Activated naive CD8-positive, alpha-beta T cell (primary cell): ENCODE results near the gene KLRC3.
"Not testable (repeated sequence)": the region's sequence is repeated elsewhere in the genome, so short reads cannot be mapped to it uniquely, and the experiment has no call there.

Source experiments
- H3K27ac Mint-ChIP-seq: one replicate; pipeline ENCODE4 v1.8.0; 2021; ENCODE audit warnings: mixed read lengths
- H3K27me3 Mint-ChIP-seq: one replicate; pipeline ENCODE4 v1.8.0; 2021; ENCODE audit warnings: mixed read lengths
- H3K36me3 Mint-ChIP-seq: one replicate; pipeline ENCODE4 v1.8.0; 2021; ENCODE audit warnings: mixed read lengths
- H3K4me1 Mint-ChIP-seq: one replicate; pipeline ENCODE4 v1.8.0; 2021; ENCODE audit warnings: low read depth, mixed read lengths
- H3K4me3 Mint-ChIP-seq: one replicate; pipeline ENCODE4 v1.8.0; 2021; ENCODE audit warnings: mild to moderate bottlenecking, mixed read lengths
- H3K9me3 Mint-ChIP-seq: one replicate; pipeline ENCODE4 v1.8.0; 2021; ENCODE audit warnings: low read depth, mixed read lengths

Gene KLRC3

DNA sequence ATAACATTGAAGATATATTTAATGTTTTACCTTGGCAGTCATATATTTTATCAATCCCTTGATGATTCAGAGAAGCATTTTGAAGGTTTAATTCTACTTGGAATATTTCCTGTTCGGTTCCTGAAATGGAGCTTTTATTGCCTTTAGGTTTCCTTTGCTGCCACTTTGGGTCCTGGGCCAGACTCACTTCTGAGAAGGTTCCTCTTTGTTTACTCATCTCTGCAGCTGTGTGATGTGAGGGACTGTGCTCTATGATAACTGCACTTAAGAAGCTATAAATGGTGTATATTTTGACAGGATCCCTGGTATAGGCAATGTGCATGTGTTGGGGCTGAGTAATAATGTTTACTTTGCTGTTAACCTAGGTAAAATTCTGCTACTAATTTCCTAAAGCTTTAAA, at the start of gene KLRC3:
KLRC3 (minus strand) TSS at position 262 of the 400 bp plus-strand sequence; CDS start at position 217, 45 bp downstream.
- peak within 1 kb of the TSS; percentile 73 for H3K4me3 Mint-ChIP-seq
- H3K9me3 Mint-ChIP-seq, H3K36me3 Mint-ChIP-seq, H3K27me3 Mint-ChIP-seq: not testable (repeated sequence)
- H3K4me1 Mint-ChIP-seq = peaks cover 17% of the 10 kb centered on the region
- peak within 1 kb of the TSS; percentile 86 for H3K27ac Mint-ChIP-seq

DNA sequence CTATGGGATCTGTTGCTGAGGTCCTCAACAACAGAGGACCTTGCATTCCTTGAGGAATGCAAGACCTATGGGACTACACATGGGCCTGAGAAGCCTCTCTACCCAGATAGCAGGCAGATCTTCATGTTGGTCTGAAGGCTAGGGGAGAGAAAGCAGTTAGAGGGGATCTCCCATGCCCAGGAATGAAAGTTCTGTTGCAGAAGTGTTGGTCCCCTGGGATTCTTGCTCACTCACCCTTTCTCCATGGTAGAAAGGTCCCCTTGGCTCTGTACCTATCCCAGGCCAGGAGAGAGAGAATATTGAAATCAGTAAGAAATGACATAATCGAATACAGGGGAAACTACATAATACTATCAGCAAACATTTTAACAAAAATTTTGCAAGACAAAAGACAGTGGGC, 49.3 kb upstream of the KLRC3 start:
- H3K27ac Mint-ChIP-seq = no peak overlapping the region
- H3K4me3 Mint-ChIP-seq = no peak overlapping the region
- H3K9me3 Mint-ChIP-seq = peaks cover 7% of the 10 kb centered on the region
- H3K27me3 Mint-ChIP-seq = no peaks in the 10 kb centered on the region
- H3K36me3 Mint-ChIP-seq = peaks cover 15% of the 10 kb centered on the region
- peaks cover 9% of the 10 kb centered on the region for H3K4me1 Mint-ChIP-seq

DNA sequence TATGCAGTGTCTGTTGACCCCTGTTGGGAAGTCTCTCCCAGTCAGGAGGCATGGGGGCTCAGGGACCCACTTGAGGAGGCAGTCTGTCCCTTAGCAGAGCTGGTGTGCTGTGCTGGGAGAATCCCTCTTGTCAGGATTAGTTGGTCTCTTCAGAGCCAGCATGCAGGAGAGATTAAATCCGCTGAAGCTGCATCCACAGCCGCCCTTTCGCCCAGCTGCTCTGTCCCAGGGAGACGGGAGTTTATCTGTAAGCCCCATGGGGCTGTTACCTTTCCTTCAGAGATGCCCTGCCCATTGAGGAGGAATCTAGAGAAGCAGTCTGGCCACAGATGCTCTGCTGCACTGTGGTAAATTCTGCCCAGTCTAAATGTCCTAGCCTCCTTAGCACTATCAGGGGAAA, 45.9 kb upstream of the KLRC3 start:
- Mint-ChIP-seq H3K36me3 (peaks cover 27% of the 10 kb centered on the region), H3K4me3 (no peak overlapping the region), H3K27me3 (no peaks in the 10 kb centered on the region), H3K4me1 (peaks cover 9% of the 10 kb centered on the region), H3K27ac (no peak overlapping the region), H3K9me3 (peaks cover 23% of the 10 kb centered on the region)

DNA sequence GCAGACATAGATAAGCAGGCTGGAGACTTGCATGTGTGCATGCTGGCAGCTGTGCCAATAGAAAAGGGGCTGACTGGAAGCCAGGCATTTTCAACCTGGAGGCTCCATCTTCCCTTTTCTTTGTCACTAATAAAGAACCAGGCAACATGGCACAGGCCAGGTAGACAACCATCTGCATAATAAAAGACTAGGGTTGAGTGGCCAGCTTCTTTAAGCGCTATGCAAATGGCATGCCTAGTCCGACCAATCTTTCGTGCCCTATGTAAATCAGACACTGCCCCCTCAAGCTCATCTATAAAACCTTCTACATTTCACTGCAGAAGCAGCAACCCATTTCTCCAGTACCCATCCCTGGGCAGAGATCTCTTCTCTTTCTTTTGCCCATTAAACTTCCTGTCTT, 37.4 kb upstream of the KLRC3 start:
- H3K36me3 Mint-ChIP-seq = peaks cover 38% of the 10 kb centered on the region
- H3K4me1 Mint-ChIP-seq = peaks cover 4% of the 10 kb centered on the region
- H3K27me3 Mint-ChIP-seq = no peaks in the 10 kb centered on the region
- no peak overlapping the region for H3K27ac Mint-ChIP-seq
- H3K9me3 Mint-ChIP-seq = peaks cover 27% of the 10 kb centered on the region
- H3K4me3 Mint-ChIP-seq = no peak overlapping the region

DNA sequence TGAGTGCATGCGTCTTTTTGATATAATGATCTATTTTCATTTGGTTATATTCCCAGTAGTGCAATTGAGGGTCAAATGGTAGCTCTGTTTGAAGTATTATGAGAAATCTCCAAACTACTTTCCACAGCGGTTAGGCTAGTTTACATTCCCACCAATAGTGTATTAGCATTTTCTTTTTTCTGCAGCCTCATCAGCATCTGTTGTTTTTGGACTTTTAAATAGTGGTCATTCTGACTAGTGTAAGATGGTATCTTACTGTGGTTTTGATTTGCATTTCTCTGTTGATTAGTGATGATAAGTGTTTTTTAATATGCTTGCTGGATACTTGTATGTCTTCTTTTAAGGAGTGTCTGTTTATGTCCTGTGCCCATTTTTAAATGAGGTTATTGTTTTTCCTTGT, 36.5 kb upstream of the KLRC3 start:
- peaks cover 18% of the 10 kb centered on the region for H3K9me3 Mint-ChIP-seq
- H3K27me3 Mint-ChIP-seq = no peaks in the 10 kb centered on the region
- H3K4me3 Mint-ChIP-seq = no peak overlapping the region
- peaks cover 4% of the 10 kb centered on the region for H3K4me1 Mint-ChIP-seq
- H3K27ac Mint-ChIP-seq = no peak overlapping the region
- H3K36me3 Mint-ChIP-seq = peaks cover 29% of the 10 kb centered on the region

DNA sequence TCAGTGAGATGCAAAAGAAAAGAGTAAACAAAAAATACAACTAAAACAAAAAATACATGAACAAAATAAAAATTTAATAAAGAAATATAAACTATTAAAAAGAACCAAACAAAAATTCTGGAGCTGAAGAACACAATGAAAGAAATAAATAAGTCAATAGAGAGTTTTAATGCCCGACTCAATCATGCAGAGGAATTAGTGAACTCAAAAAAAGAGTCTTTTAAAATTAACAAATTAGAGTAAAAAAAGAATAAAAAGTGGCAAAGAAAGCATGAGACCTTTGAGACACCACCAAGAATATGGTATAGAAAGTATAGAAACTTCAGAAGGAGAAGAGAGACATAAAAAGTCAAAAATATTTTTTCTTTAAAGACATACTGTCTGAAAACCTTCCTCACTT, 35.4 kb upstream of the KLRC3 start:
- no peak overlapping the region for H3K27ac Mint-ChIP-seq
- H3K4me1 Mint-ChIP-seq = peaks cover 4% of the 10 kb centered on the region
- H3K9me3 Mint-ChIP-seq = peaks cover 16% of the 10 kb centered on the region
- peaks cover 27% of the 10 kb centered on the region for H3K36me3 Mint-ChIP-seq
- no peaks in the 10 kb centered on the region for H3K27me3 Mint-ChIP-seq
- no peak overlapping the region for H3K4me3 Mint-ChIP-seq

DNA sequence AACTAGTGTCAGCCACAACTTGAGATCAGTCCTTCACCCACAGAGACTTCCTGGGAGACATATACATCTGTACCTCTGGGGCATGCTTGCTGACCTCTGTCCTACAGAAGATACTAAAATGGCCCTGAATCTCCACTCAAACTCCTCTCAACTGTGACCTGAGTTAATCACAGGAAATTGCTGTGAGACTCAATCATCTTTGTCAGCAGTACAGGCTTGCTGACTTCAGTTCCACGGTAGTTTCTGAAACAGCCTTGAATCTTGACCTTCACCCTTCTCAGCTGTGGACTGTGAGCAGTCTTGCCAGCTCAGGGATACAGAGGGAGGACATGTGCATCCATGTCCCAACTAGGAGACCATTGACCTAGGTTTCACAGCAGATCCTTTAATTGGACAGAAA, 34.1 kb upstream of the KLRC3 start:
- no peak overlapping the region for H3K4me3 Mint-ChIP-seq
- H3K4me1 Mint-ChIP-seq = peaks cover 4% of the 10 kb centered on the region
- peak overlapping the region; percentile 46 for H3K27ac Mint-ChIP-seq
- peaks cover 16% of the 10 kb centered on the region for H3K9me3 Mint-ChIP-seq
- no peaks in the 10 kb centered on the region for H3K27me3 Mint-ChIP-seq
- peaks cover 25% of the 10 kb centered on the region for H3K36me3 Mint-ChIP-seq

DNA sequence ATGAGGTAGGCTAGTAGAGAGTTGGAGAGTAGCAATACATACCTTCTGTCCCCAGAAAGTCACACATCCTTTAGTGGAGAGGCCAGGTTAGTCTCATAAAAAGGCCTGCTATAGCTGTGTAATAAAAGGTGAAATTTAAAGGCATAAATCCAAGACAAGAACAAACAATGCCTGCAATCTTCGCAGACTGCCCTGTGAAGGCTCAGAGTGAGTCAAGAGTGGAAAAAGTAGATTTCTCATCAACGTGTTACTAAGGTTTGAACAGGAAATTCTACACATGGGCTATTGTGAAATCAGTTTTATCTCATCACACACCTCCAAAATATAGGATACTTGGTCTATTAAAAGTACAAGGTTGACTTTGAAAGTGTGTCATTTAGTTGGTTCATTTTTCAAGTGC, 32.8 kb upstream of the KLRC3 start, which contains the start of gene KLRC1:
KLRC1 (minus strand) TSS at position 222 of the 400 bp plus-strand sequence. CDS start 2,221 bp downstream, outside the sequence.
- Mint-ChIP-seq H3K4me1 (peaks cover 8% of the 10 kb centered on the region), H3K27me3 (no peaks in the 10 kb centered on the region), H3K9me3 (peaks cover 16% of the 10 kb centered on the region), H3K4me3 (no peak within 1 kb of the TSS), H3K36me3 (peaks cover 19% of the 10 kb centered on the region), H3K27ac (no peak within 1 kb of the TSS)

DNA sequence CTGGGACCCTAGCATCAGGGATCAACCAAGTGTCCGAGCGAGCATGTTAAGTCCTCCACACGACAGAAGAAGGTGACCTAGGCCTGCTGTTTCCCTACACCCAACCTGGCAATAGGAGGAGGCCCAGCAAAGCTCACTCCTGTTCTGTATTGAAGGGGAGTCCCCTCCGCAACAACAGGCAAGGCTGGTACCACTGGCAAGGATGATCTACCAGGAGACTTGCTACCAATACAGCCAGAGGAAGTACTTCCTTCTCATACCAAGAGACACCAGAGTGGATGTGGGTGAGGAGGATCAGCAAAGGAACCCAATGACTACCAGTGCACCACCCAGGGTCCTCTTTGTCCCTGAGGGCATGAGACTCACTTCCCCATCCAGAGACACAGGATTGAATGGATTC, 27.8 kb upstream of the KLRC3 start:
- H3K9me3 Mint-ChIP-seq = no peaks in the 10 kb centered on the region
- H3K27me3 Mint-ChIP-seq = no peaks in the 10 kb centered on the region
- H3K4me3 Mint-ChIP-seq = no peak overlapping the region
- H3K36me3 Mint-ChIP-seq = no peaks in the 10 kb centered on the region
- H3K27ac Mint-ChIP-seq = no peak overlapping the region
- peaks cover 13% of the 10 kb centered on the region for H3K4me1 Mint-ChIP-seq

DNA sequence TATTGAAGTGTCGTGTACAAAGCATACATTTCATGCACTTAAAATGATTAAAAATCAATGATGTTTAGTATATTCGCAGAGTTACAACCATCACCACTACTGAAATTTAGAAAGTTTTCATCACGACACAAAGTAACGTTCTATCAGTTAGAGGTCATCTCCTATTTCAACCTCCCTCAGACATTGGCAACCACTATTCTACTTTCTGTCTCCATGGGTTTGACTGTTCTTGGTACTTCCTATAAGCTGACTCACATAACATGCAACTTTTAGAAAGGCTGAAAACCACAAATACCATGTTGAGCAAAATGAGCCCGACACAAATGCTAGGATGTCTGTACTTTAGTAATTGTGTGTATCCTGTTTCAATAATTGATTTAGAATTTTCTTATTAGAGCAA, 25.7 kb upstream of the KLRC3 start:
- not testable (repeated sequence) for H3K4me3 Mint-ChIP-seq, H3K27me3 Mint-ChIP-seq, H3K36me3 Mint-ChIP-seq, H3K27ac Mint-ChIP-seq, H3K9me3 Mint-ChIP-seq
- H3K4me1 Mint-ChIP-seq = peaks cover 10% of the 10 kb centered on the region

DNA sequence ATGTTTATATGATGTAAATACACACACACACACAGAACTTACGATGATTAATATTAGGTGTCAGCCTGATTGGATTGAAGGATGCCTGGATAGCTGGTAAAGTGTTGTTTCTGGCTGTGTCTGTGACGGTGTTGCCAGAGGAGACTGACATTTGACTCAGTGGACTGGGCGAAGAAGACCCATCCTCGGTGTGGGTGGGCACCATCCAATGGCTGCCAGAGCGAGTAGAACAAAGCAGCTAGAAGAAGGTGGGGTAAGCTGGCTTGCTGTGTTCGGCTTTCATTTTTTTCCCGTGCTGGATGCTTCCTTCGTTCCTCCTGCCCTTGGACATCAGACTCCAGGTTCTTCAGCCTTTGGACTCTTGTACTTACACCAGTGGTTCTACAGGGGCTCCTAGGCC, 20.7 kb upstream of the KLRC3 start:
- H3K4me1 Mint-ChIP-seq, H3K27me3 Mint-ChIP-seq, H3K9me3 Mint-ChIP-seq, H3K36me3 Mint-ChIP-seq, H3K4me3 Mint-ChIP-seq, H3K27ac Mint-ChIP-seq: not testable (repeated sequence)

DNA sequence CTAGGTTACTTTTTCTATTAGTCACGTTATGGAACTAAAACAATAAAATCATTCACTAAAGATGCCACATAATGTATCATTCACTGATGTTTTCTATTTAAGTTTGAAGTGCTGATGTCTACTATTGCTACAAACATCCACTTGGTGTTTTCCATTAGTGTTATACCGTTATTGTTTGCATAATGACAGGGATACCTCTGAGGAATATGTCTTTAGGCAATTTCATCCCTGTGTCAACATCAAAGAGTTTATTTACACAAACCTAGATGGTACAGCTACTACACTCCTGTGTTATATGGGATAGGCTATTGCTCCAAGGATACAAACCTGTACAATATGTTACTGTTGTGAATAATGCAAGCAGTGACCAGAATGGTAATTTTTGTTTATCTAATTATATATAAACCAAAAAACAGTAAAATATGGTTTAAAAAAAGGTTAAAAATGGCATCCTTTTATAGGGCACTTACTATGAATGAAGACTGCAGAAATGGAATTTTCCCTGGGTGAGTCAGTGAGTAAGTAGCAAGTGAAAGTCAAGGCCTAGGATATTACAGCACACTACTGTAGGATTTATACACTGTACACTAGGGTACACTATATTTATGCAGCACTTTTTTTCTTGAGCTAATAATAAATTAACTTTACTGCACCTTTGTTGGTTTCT, 19.3 kb upstream of the KLRC3 start:
- not testable (repeated sequence) for H3K4me3 Mint-ChIP-seq, H3K36me3 Mint-ChIP-seq, H3K4me1 Mint-ChIP-seq, H3K27me3 Mint-ChIP-seq, H3K9me3 Mint-ChIP-seq, H3K27ac Mint-ChIP-seq

DNA sequence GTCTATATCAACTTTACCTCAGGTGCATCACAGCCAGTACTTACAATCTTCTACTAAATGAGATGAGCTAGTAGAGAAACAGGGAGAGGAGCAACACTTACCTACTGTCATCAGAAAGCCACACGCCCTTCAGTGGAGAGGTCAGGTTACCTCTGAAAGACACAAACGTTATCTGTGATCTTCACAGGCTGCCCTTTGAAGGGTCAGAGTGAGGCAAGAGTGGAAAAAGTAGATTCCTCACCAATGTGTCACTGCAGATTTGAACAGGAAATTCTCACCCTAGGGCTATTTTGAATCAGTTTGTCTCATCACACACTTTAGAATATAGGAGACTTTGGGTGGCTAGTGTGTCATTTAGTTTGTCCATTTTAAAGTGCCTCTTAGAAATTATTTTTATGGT, 17.2 kb upstream of the KLRC3 start:
- H3K9me3 Mint-ChIP-seq, H3K36me3 Mint-ChIP-seq, H3K4me1 Mint-ChIP-seq, H3K4me3 Mint-ChIP-seq, H3K27ac Mint-ChIP-seq, H3K27me3 Mint-ChIP-seq: not testable (repeated sequence)

DNA sequence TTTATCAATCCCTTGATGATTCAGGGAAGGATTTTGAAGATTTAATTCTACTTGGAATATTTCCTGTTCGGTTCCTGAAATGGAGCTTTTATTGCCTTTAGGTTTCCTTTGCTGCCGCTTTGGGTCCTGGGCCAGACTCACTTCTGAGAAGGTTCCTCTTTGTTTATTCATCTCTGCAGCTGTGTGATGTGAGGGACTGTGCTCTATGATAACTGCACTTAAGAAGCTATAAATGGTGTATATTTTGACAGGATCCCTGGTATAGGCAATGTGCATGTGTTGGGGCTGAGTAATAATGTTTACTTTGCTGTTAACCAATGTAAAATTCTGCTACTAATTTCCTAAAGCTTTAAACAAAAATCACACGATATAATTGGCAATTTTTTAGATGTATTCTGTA, 15.4 kb upstream of the KLRC3 start, which contains the start of gene KLRC2:
KLRC2 (minus strand) TSS at position 195 of the 400 bp plus-strand sequence; CDS start at position 171, 24 bp downstream.
- not testable (repeated sequence) for H3K27ac Mint-ChIP-seq, H3K9me3 Mint-ChIP-seq, H3K4me1 Mint-ChIP-seq, H3K36me3 Mint-ChIP-seq, H3K4me3 Mint-ChIP-seq, H3K27me3 Mint-ChIP-seq

DNA sequence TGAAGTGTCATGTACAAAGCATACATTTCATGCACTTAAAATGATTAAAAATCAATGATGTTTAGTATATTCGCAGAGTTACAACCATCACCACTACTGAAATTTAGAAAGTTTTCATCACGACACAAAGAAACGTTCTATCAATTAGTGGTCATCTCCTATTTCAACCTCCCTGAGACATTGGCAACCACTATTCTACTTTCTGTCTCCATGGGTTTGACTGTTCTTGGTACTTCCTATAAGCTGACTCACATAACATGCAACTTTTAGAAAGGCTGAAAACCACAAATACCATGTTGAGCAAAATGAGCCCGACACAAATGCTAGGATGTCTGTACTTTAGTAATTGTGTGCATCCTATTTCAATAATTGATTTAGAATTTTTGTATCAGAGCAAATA, 10.2 kb upstream of the KLRC3 start:
- H3K9me3 Mint-ChIP-seq, H3K27ac Mint-ChIP-seq, H3K4me1 Mint-ChIP-seq, H3K36me3 Mint-ChIP-seq, H3K4me3 Mint-ChIP-seq, H3K27me3 Mint-ChIP-seq: not testable (repeated sequence)

DNA sequence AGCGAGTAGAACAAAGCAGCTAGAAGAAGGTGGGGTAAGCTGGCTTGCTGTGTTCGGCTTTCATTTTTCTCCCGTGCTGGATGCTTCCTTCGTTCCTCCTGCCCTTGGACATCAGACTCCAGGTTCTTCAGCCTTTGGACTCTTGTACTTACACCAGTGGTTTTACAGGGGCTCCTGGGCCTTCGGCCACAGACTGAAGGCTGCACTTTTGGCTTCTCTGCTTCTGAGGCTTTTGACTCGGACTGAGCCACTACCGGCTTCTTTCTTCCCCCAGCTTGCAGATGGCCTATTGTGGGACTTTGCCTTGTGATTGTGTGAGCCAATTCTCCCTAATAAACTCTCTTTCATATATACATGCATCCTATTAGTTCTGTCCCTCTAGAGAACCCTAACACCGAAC, 5.5 kb upstream of the KLRC3 start:
- H3K27ac Mint-ChIP-seq, H3K27me3 Mint-ChIP-seq, H3K4me3 Mint-ChIP-seq, H3K4me1 Mint-ChIP-seq, H3K36me3 Mint-ChIP-seq, H3K9me3 Mint-ChIP-seq: not testable (repeated sequence)
